Measurements from ENCODE around the gene NEGR1.
"Not testable (repeated sequence)": the region's sequence is repeated elsewhere in the genome, so short reads cannot be mapped to it uniquely, and the experiment has no call there.

Gene NEGR1

GRCh38 chr1:71921204-71921603 lies 361.1 kb downstream of the NEGR1 start:
- DNase-seq, result no peak

GRCh38 chr1:71920556-71920955 lies 361.8 kb downstream of the NEGR1 start:
- no peak for DNase-seq

GRCh38 chr1:71919811-71920509 lies 362.4 kb downstream of the NEGR1 start:
- DNase-seq, result peak; percentile 29

GRCh38 chr1:71918630-71919029 lies 363.7 kb downstream of the NEGR1 start:
- DNase-seq, result no peak

GRCh38 chr1:71916894-71917293 lies 365.4 kb downstream of the NEGR1 start:
- DNase-seq, result no peak

- DNase-seq, result no peak
These were observed 367.7 kb downstream of the NEGR1 start for GRCh38 chr1:71914626-71915025.

GRCh38 chr1:71908871-71909390 lies 373.4 kb downstream of the NEGR1 start:
- DNase-seq, result no peak

GRCh38 chr1:71908303-71908702 lies 374.0 kb downstream of the NEGR1 start:
- DNase-seq, result no peak

GRCh38 chr1:71899881-71900280 lies 382.5 kb downstream of the NEGR1 start:
- DNase-seq, result no peak

GRCh38 chr1:71888166-71888565 lies 394.2 kb downstream of the NEGR1 start:
- DNase-seq, result not testable (repeated sequence)

GRCh38 chr1:71885171-71885570 lies 397.2 kb downstream of the NEGR1 start:
- DNase-seq, result no peak

- no peak for DNase-seq
These were observed 399.7 kb downstream of the NEGR1 start for GRCh38 chr1:71882637-71883036.

GRCh38 chr1:71882226-71882625 lies 400.1 kb downstream of the NEGR1 start:
- DNase-seq, result no peak

GRCh38 chr1:71881611-71882010 lies 400.7 kb downstream of the NEGR1 start:
- no peak for DNase-seq

GRCh38 chr1:71869326-71869725 lies 413.0 kb downstream of the NEGR1 start:
- DNase-seq, result no peak

- DNase-seq, result no peak
These were observed 419.6 kb downstream of the NEGR1 start for GRCh38 chr1:71862756-71863155.

GRCh38 chr1:71861022-71861421 lies 421.3 kb downstream of the NEGR1 start:
- DNase-seq, result no peak

- DNase-seq, result no peak
These were observed 422.5 kb downstream of the NEGR1 start for GRCh38 chr1:71859806-71860205.

GRCh38 chr1:71857862-71858261 lies 424.5 kb downstream of the NEGR1 start:
- DNase-seq, result no peak

GRCh38 chr1:71853360-71853759 lies 429.0 kb downstream of the NEGR1 start:
- no peak for DNase-seq

GRCh38 chr1:71850936-71851335 lies 431.4 kb downstream of the NEGR1 start:
- no peak for DNase-seq

GRCh38 chr1:71850515-71850914 lies 431.8 kb downstream of the NEGR1 start:
- DNase-seq, result no peak

- DNase-seq, result no peak
These were observed 439.3 kb downstream of the NEGR1 start for GRCh38 chr1:71843012-71843411.

- DNase-seq, result no peak
These were observed 442.5 kb downstream of the NEGR1 start for GRCh38 chr1:71839876-71840275.

GRCh38 chr1:71836904-71837303 lies 445.4 kb downstream of the NEGR1 start:
- no peak for DNase-seq

All from right hindlimb (tissue), 1 donor.